ENCODE measurements around the gene PDGFC. TPM values are rescaled to one million over a fixed set of nuclear protein-coding genes. Genes with fewer than 3 reads are reported as not detected.

PDGFC gene
- polyA plus RNA-seq, 3 donors from 2014 or later = 0.09 TPM; not detected in 1

DNA sequence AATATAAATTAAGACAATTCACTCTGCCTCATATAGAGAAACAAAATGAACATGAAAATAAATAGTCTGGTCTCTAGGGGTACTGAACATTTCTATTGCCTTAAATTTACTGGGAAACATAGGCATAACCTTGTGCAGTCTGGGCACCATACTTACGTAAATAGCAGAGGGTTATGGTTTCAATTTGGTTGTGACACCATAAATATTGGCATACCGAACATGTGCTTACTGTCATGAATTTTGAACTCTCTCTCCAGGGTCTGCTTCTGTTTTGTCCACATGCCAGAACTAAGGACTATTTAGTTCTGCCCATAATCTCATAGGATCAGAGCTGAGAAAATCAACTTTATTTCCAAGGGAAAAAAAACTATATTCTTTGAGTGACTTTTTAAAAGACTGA lies 17.6 kb downstream of the PDGFC start:
- Mint-ChIP-seq H3K36me3 (no peaks in the 10 kb centered on the region), H3K27ac (no peak overlapping the region), H3K9me3 (peaks cover 0 to 21% (median 4%) of the 10 kb centered on the region in 6 donors), H3K27me3 (ENCODE audit: low read depth in 3 of 3) (peaks cover 0 to 6% (median 2%) of the 10 kb centered on the region in 3 donors), H3K4me1 (no peaks in the 10 kb centered on the region), H3K4me3 (no peak overlapping the region)
- no peak for DNase-seq

DNA sequence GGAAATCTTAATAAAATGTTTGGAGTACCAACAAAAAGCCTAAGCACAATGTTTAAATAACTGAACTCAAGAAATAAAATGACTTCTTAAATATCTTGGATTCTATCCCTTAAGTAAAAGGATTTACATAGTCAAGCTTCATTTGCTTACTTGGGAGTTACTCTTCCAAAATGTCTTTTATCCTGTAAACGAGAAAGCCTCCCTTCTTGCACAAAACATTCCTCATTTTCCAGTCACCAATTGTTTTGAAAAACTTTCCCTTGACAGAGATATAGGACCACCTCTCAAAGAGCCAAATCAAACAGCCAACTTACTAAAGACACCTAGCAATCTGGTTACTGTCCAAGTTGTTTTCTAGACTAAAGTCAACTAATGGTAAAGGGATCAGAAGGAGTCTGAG lies 18.6 kb downstream of the PDGFC start:
- Mint-ChIP-seq H3K27me3 (ENCODE audit: low read depth in 3 of 3) (peaks cover 0 to 6% (median 2%) of the 10 kb centered on the region in 3 donors), H3K9me3 (peaks cover 0 to 21% (median 4%) of the 10 kb centered on the region in 6 donors), H3K36me3 (no peaks in the 10 kb centered on the region), H3K27ac (no peak overlapping the region), H3K4me1 (no peaks in the 10 kb centered on the region), H3K4me3 (no peak overlapping the region)
- DNase-seq = no peak

DNA sequence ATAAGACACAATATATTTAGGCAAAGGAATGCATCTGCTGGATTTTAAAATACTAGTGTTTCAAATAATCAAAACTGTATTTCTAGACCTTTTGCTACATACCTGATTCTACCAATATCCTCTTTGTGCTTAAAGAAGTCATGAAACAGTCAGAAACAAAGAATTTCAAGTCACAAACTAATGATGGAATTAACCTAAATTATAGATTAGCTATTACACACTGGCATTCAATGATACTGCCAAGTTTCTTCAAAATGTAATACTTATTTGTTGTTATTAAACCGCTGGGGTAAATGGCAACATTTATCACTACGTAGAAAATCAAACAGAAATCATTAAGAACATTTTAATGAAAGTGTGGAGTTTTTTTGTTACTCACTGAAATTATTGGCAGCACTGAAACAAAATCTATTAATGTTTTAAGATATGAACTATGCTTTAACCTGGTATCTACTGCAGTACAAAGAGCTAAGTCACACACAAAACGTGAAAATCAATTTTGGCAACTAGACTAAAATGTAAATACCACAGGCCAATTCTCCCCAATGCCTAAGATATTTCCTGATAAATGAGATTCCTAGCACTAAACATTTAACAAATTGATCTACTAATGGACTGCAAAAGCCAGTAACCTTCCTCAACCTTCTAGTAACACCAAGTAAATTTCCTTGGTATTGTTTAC lies 19.4 kb downstream of the PDGFC start:
- Mint-ChIP-seq H3K9me3 (peaks cover 0 to 21% (median 4%) of the 10 kb centered on the region in 6 donors), H3K36me3 (no peaks in the 10 kb centered on the region), H3K27ac (no peak overlapping the region), H3K4me1 (no peaks in the 10 kb centered on the region), H3K4me3 (no peak overlapping the region), H3K27me3 (ENCODE audit: low read depth in 3 of 3) (peaks cover 0 to 2% (median 2%) of the 10 kb centered on the region in 3 donors)
- no peak for DNase-seq

DNA sequence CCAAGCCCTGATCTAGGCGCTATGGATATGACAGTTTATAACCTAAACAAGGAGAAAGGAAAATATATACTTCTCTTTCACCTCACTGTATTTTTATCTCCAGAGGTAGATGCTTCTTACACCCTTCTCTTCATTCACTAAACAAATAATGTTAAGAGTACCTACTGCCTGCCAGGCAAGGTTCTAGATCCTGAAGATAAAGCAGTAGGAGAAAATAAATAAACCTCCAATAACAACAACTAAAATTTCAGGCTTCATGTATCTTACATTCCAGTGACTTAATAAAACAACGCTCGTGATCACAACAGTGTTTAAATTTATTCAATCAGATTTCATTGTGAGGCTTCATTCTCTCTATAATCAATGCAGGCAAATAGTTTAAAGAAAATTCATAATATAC lies 20.7 kb downstream of the PDGFC start:
- peaks cover 2 to 21% (median 3%) of the 10 kb centered on the region in 6 donors for H3K9me3 Mint-ChIP-seq
- H3K4me1 Mint-ChIP-seq = no peaks in the 10 kb centered on the region
- no peak for DNase-seq
- no peak overlapping the region for H3K27ac Mint-ChIP-seq
- H3K36me3 Mint-ChIP-seq = no peaks in the 10 kb centered on the region
- no peak overlapping the region for H3K4me3 Mint-ChIP-seq
- peaks cover 0 to 2% (median 2%) of the 10 kb centered on the region in 3 donors for H3K27me3 Mint-ChIP-seq (ENCODE audit: low read depth in 3 of 3)

DNA sequence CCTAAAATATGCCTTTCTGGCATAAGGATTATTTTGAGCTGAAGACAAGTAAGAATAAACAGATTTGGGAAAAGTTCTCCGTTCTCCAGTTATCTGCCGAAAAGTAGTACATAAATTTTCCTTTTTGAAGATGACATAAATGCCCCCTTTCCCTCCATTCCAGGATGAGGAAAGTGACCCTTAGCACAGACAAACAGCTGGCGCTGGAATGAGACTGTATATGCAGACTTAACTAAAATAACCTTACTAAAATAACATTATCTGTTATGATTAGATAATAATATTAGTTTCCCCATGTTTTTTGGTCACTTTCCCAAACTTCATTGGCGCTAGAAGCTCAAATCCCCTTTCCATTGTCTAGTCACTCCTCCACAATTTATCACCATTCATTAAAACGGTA lies 21.5 kb downstream of the PDGFC start:
- Mint-ChIP-seq H3K27me3 (ENCODE audit: low read depth in 3 of 3) (peaks cover 0 to 2% (median 2%) of the 10 kb centered on the region in 3 donors), H3K27ac (no peak overlapping the region), H3K4me3 (no peak overlapping the region), H3K9me3 (peaks cover 0 to 21% (median 2%) of the 10 kb centered on the region in 6 donors), H3K36me3 (no peaks in the 10 kb centered on the region), H3K4me1 (no peaks in the 10 kb centered on the region)
- no peak for DNase-seq

DNA sequence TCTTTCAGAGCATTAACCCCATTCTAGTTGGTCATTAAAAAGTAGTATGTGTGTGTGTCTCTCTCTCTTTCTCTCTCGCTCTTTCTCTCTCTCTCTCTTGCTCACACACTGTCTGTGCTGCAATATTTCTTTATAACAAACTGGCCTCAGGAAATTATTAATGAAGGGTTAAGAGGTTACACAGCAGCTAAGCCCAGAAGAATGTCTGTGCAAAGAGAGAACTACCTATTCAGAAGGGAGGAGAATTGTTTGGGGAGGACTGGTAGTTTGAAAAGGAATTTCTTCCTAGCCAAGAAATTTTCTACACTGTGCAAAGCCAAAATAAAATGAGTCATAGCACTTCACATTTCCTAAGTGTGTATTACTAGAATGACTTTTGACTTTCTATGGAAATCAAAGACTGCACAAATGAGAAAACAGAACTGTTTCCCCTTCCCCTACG lies 22.2 kb downstream of the PDGFC start:
- DNase-seq = no peak
- Mint-ChIP-seq H3K4me1 (no peaks in the 10 kb centered on the region), H3K27ac (no peak overlapping the region), H3K4me3 (no peak overlapping the region), H3K36me3 (no peaks in the 10 kb centered on the region), H3K27me3 (ENCODE audit: low read depth in 3 of 3) (peaks cover 0 to 5% (median 2%) of the 10 kb centered on the region in 3 donors), H3K9me3 (peaks cover 0 to 15% (median 3%) of the 10 kb centered on the region in 6 donors)

DNA sequence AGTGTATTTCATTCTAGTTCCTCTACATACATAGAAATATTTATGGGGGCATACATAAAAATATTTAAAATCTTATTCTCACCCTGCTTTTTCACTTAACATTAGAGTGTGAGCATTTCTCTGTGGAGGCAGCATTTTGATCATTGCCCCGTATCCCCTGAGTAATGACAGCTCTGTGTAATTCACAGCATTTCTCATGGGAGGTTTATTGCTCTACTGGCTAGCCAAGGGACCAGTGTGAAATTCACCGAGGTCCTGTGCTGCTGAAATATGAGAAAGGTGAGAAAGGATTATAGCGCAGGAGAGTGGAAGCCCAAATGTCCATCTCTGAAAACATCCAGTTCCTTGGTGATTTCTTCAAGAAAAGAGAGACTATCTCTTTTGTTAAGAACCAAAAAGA lies 22.9 kb downstream of the PDGFC start:
- DNase-seq = no peak
- Mint-ChIP-seq H3K4me1 (no peaks in the 10 kb centered on the region), H3K4me3 (no peak overlapping the region), H3K9me3 (peaks cover 0 to 9% (median 3%) of the 10 kb centered on the region in 6 donors), H3K27me3 (ENCODE audit: low read depth in 3 of 3) (peaks cover 0 to 5% (median 2%) of the 10 kb centered on the region in 3 donors), H3K27ac (no peak overlapping the region), H3K36me3 (no peaks in the 10 kb centered on the region)

DNA sequence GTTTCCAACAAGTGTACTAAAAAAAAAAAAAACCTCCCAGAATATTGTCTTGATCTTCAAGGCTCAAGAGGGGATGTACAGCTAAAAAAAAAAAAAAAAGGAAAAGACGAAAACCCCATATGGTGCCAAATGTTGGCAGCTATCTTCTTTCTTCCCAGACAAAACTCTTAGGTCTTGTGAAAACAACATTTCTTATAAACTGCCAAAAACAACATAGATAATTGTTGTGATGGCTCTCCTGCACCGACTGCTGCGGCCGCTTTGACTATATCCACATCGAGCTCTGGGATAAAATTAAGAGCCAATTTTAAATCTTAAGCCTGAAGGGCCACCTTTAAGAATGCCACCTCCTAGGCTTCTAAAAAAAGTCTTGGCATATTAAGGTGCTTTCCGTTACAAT lies 23.5 kb downstream of the PDGFC start:
- H3K36me3 Mint-ChIP-seq = no peaks in the 10 kb centered on the region
- H3K27ac Mint-ChIP-seq = no peak overlapping the region
- peaks cover 0 to 6% (median 3%) of the 10 kb centered on the region in 6 donors for H3K9me3 Mint-ChIP-seq
- H3K4me1 Mint-ChIP-seq = no peaks in the 10 kb centered on the region
- peaks cover 0 to 5% (median 2%) of the 10 kb centered on the region in 3 donors for H3K27me3 Mint-ChIP-seq (ENCODE audit: low read depth in 3 of 3)
- DNase-seq = no peak
- H3K4me3 Mint-ChIP-seq = no peak overlapping the region

DNA sequence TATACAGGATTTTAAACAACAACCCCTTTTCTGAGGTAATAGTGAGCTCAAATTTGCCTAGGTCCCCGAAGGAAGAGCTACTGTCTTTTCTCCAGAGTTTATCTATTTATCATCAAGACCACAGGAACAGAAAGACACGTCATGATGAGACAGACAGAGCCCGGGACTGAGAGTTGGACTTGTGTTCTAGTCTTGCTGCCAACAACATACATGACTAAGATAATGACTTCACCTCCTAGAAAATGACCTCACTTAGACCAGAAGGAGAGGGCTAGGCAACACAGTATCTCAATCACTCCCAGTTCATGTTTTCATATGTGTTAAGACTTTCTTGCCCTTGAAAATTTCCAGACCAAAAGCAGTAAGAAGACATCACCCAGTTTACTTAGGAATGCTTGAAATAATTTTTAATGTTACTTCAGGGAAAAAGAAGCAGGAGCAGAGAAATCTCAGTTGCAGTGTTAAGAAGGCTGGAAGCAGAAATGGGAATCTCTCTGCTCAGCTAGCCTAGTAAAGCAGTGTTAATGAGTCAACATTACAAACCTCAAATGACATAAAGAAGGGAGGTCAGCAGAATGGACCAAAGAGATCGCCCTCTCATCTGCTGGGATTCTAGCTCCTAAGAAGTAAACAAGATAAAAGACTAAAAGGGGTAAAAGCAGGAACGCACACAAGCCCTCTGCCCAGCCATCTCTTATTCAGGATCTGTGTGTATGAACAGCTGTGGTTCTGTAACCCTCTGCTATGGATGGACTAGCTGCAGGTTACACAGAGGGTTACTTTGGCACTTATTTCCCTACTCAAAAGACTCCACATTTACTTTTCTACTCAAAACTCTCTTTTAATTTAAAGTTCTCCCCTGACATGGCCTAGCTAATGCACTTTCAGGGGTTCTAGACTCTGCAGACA lies 24.8 kb downstream of the PDGFC start:
- peaks cover 0 to 5% (median 2%) of the 10 kb centered on the region in 3 donors for H3K27me3 Mint-ChIP-seq (ENCODE audit: low read depth in 3 of 3)
- peaks cover 0 to 6% (median 3%) of the 10 kb centered on the region in 6 donors for H3K9me3 Mint-ChIP-seq
- no peak overlapping the region for H3K27ac Mint-ChIP-seq
- H3K4me1 Mint-ChIP-seq = no peaks in the 10 kb centered on the region
- DNase-seq = no peak
- no peaks in the 10 kb centered on the region for H3K36me3 Mint-ChIP-seq
- no peak overlapping the region for H3K4me3 Mint-ChIP-seq

DNA sequence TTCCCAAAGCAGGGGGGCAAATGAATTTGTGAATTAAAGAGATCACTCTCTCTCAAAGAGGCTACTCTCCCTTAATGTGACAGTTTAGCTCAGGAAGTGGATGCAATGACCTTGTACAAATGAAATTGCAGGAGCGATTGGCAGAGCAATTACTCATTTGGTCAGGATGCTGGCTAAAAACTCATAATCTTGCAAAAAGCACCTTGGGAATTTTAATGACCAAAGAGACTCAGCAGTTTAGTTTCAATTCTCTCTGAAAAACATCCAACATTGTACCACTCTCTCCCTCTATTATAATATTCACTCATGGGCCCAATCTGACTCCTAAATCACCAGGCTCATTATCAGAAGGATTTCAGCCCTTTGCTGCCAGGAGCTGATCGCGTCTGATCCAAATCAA lies 26.1 kb downstream of the PDGFC start:
- Mint-ChIP-seq H3K27ac (no peak overlapping the region), H3K4me1 (no peaks in the 10 kb centered on the region), H3K36me3 (no peaks in the 10 kb centered on the region), H3K27me3 (ENCODE audit: low read depth in 3 of 3) (peaks cover 0 to 5% (median 2%) of the 10 kb centered on the region in 3 donors), H3K4me3 (no peak overlapping the region), H3K9me3 (peaks cover 0 to 10% (median 4%) of the 10 kb centered on the region in 6 donors)
- no peak for DNase-seq

DNA sequence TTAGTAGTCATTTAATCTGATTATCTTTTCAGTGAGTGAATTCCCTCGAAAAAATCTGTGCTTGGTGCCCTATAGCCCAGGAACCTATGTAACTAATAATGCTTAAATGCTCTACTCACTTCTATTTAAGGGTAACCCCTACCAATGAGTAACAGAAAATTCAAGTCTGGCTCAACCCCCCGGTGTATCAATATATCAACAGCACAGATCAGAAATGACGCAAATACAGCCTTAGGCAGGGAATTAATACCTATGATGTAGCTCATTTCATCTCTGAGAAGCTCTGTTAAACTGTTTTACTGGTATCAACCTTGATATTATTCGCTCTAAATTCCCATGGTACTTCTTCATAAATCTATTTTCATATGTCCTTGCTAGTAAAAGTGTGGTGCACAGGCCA lies 28.6 kb downstream of the PDGFC start:
- H3K27me3 Mint-ChIP-seq (ENCODE audit: low read depth in 3 of 3) = peaks cover 0 to 3% (median 0%) of the 10 kb centered on the region in 3 donors
- peaks cover 0 to 10% (median 5%) of the 10 kb centered on the region in 6 donors for H3K9me3 Mint-ChIP-seq
- no peak overlapping the region for H3K4me3 Mint-ChIP-seq
- no peak overlapping the region for H3K27ac Mint-ChIP-seq
- no peaks in the 10 kb centered on the region for H3K36me3 Mint-ChIP-seq
- DNase-seq = no peak
- no peaks in the 10 kb centered on the region for H3K4me1 Mint-ChIP-seq

DNA sequence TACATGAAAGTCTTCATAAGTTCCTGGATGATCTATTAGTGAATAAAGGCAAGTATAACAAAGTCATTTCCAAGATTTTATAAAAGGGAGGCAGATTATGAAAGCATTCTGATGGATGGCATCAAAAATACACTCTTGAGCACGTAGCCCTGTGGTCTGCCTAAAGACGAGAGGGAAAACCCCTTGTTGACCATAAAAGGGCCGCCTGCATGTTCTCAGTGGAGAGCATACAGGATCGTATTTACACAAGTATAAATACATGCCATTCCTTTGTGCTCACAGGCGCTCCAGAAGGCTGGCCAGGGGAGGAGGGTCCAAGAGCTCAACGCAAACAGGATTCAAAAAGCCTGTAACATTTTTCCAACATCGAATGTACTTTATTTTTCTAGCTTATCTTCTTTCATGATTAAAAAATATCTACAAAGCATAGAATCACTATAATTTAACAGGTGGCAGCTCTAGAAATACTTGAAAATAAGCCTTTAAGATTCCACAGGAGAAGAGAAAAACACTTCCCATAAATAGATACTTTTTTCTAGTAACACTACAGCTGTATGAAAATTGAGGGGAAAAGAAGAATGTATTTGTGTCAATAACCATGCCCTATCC lies 29.6 kb downstream of the PDGFC start:
- DNase-seq = no peak
- Mint-ChIP-seq H3K9me3 (peaks cover 0 to 10% (median 5%) of the 10 kb centered on the region in 6 donors), H3K27me3 (ENCODE audit: low read depth in 3 of 3) (peaks cover 0 to 3% (median 0%) of the 10 kb centered on the region in 3 donors), H3K4me3 (no peak overlapping the region), H3K27ac (no peak overlapping the region), H3K4me1 (no peaks in the 10 kb centered on the region), H3K36me3 (no peaks in the 10 kb centered on the region)

DNA sequence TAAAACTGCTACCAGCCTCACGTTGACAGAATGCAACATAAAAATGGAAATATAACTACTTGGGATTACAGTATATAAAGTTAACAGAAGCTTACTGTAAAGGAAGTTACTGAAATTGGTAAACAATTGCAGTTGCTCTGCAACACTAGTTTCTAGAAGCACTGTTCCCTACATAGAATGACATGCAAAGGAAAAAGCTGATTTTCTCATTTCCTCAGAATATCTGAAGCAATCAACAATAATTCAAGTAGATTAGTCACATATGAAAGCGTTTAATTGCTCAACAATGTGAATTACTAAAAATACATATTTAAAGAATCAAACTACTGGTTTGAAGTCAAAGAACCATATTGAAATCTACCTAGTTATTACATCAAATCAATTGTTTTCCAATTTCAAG lies 31.8 kb downstream of the PDGFC start:
- Mint-ChIP-seq H3K9me3 (peaks cover 0 to 10% (median 4%) of the 10 kb centered on the region in 6 donors), H3K27ac (no peak overlapping the region), H3K27me3 (ENCODE audit: low read depth in 3 of 3) (peaks cover 0 to 1% (median 0%) of the 10 kb centered on the region in 3 donors), H3K4me1 (no peaks in the 10 kb centered on the region), H3K4me3 (no peak overlapping the region), H3K36me3 (no peaks in the 10 kb centered on the region)
- DNase-seq = no peak

DNA sequence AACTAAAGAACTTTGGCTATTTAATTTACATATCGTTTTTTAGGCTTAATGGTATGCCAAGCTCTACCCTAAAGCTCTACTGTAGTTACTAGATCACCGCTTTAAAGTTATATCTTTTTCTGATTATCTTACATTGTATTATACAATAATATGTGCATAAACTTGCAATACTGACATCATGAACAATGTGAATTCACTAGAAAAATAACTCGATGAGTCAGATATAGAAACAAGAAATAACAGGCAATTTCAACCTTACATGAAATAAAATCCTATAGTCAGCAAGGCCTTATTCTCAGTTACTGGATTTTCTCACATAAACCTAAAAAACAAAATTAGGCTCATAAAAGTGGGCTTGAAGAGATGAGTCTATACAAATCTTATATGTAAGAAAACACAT lies 32.5 kb downstream of the PDGFC start:
- H3K27ac Mint-ChIP-seq = no peak overlapping the region
- H3K36me3 Mint-ChIP-seq = no peaks in the 10 kb centered on the region
- DNase-seq = no peak
- H3K9me3 Mint-ChIP-seq = peaks cover 0 to 10% (median 4%) of the 10 kb centered on the region in 6 donors
- no peaks in the 10 kb centered on the region for H3K27me3 Mint-ChIP-seq (ENCODE audit: low read depth in 3 of 3)
- no peaks in the 10 kb centered on the region for H3K4me1 Mint-ChIP-seq
- H3K4me3 Mint-ChIP-seq = no peak overlapping the region
